Panc1 (cell line): ENCODE results near the gene SIL1. TPM values are rescaled to one million over a fixed set of nuclear protein-coding genes. Genes with fewer than 3 reads are reported as not detected.
"Not testable (repeated sequence)": the region's sequence is repeated elsewhere in the genome, so short reads cannot be mapped to it uniquely, and the experiment has no call there.

ENCODE experiments used
- ATAC-seq: fragments of 200-7000 bp; cut with Tn5 transposase; 2 replicates; pipeline ENCODE4 v1.9.1; 2020; ENCODE audit warnings: mild to moderate bottlenecking, moderate library complexity
- BruUV-seq: library from RNA; stranded (reverse); fragments of 400-500 nt; replicated peaks from 2 replicates; lab custom pipeline; 2021; lab: Mats Ljungman, UMichigan
- CTCF ChIA-PET: fragments of 300-600 bp; sonication (Branson Sonifier 250); formaldehyde crosslinking; loops from one replicate; lab custom pipeline; 2022; ENCODE audit warnings: antibody characterized with exemption; lab: Charles Lee
- POLR2A ChIA-PET: fragments of 300-600 bp; sonication (Branson Sonifier 250); formaldehyde crosslinking; loops from one replicate; lab custom pipeline; 2022; ENCODE audit warnings: antibody characterized with exemption; lab: Charles Lee
- DNase-seq: peaks from one replicate; pipeline ENCODE4 v3.0.0-alpha.2; 2010; ENCODE audit warnings: low read depth, low spot score
- H3K27ac ChIP-seq: 2 replicates; pipeline ENCODE4 v1.5.1; 2011; ENCODE audit warnings: mild to moderate bottlenecking, low read length, inconsistent platforms
- H3K27me3 ChIP-seq: fragments of 200-500 bp; sonication (Bioruptor generic); 2 replicates; pipeline ENCODE4 v1.6.0; 2014; ENCODE audit warnings: low read length, inconsistent platforms; ENCODE audit not compliant: control insufficient read depth, insufficient read depth
- H3K36me3 ChIP-seq: fragments of 200-500 bp; sonication (Bioruptor generic); 2 replicates; pipeline ENCODE4 v1.5.1; 2014; ENCODE audit warnings: inconsistent platforms, mild to moderate bottlenecking, low read length, moderate library complexity; ENCODE audit not compliant: control insufficient read depth, insufficient read depth
- H3K4me1 ChIP-seq: 2 replicates; pipeline ENCODE4 v1.5.1; 2011; ENCODE audit warnings: inconsistent platforms, mild to moderate bottlenecking, low read length, moderate library complexity; ENCODE audit not compliant: control insufficient read depth, insufficient read depth
- H3K4me3 ChIP-seq, 2 experiments: 2 replicates each; pipeline ENCODE4 v1.5.1; 2011 to 2012; ENCODE audit warnings: low read depth in 2 of 2, low read length in 2 of 2, mild to moderate bottlenecking in 2 of 2, inconsistent platforms in 1 of 2, moderate library complexity in 1 of 2
- H3K9me3 ChIP-seq: fragments of 200-500 bp; sonication (Bioruptor generic); 2 replicates; pipeline ENCODE4 v1.5.1; 2014; ENCODE audit warnings: low read depth, mild to moderate bottlenecking, inconsistent platforms, low read length, moderate library complexity; ENCODE audit not compliant: control insufficient read depth, insufficient read depth
- POLR2AphosphoS5 ChIP-seq: IDR thresholded peaks from 2 replicates; pipeline ENCODE4 v1.6.1; 2012; ENCODE audit warnings: mild to moderate bottlenecking, low read depth, low read length, moderate library complexity
- SIN3A ChIP-seq: IDR thresholded peaks from 2 replicates; pipeline ENCODE4 v1.6.1; 2012; ENCODE audit warnings: low read depth, mild to moderate bottlenecking, low read length, moderate library complexity, borderline replicate concordance; ENCODE audit not compliant: insufficient read depth
- TCF7L2 ChIP-seq: IDR thresholded peaks from 2 replicates; pipeline ENCODE4 v1.6.1; 2011; ENCODE audit warnings: mild to moderate bottlenecking, low read depth, low read length, inconsistent platforms
- in situ Hi-C: cut with HindIII; loops from 2 replicates; pipeline ENCODE4 v1.10.0; 2016; ENCODE audit warnings: low sequenced_read_pairs, low pct_unique_long_range_greater_than_20kb
- intact Hi-C: fragments of 100-400 bp; cut with micrococcal nuclease; formaldehyde crosslinking; loops from one replicate; pipeline ENCODE4 v1.10.0; 2022; ENCODE audit not compliant: unreplicated experiment
- total RNA-seq: library from RNA; stranded (reverse); gene quantifications from one replicate; pipeline ENCODE4 v1.2.1, GENCODE V29; 2021; ENCODE audit not compliant: unreplicated experiment
- TF ChIP-seq, protein P1 (sequence below): fragments of 450-650 bp; IDR thresholded peaks from 2 replicates; pipeline ENCODE4 v1.5.1; 2017; ENCODE audit warnings: mild to moderate bottlenecking
- TF ChIP-seq, protein P2 (sequence below), 2 experiments: IDR thresholded peaks; 2 replicates each; pipeline ENCODE4 v1.6.1; 2011 to 2012; ENCODE audit warnings: low read depth in 2 of 2, control low read depth in 1 of 2, low read length in 1 of 2, mild to moderate bottlenecking in 1 of 2, moderate library complexity in 1 of 2; ENCODE audit not compliant: insufficient read depth in 1 of 2

SIL1 gene
- total RNA-seq, 1 experiment from 2014 or later, result 35.4 TPM

DNA sequence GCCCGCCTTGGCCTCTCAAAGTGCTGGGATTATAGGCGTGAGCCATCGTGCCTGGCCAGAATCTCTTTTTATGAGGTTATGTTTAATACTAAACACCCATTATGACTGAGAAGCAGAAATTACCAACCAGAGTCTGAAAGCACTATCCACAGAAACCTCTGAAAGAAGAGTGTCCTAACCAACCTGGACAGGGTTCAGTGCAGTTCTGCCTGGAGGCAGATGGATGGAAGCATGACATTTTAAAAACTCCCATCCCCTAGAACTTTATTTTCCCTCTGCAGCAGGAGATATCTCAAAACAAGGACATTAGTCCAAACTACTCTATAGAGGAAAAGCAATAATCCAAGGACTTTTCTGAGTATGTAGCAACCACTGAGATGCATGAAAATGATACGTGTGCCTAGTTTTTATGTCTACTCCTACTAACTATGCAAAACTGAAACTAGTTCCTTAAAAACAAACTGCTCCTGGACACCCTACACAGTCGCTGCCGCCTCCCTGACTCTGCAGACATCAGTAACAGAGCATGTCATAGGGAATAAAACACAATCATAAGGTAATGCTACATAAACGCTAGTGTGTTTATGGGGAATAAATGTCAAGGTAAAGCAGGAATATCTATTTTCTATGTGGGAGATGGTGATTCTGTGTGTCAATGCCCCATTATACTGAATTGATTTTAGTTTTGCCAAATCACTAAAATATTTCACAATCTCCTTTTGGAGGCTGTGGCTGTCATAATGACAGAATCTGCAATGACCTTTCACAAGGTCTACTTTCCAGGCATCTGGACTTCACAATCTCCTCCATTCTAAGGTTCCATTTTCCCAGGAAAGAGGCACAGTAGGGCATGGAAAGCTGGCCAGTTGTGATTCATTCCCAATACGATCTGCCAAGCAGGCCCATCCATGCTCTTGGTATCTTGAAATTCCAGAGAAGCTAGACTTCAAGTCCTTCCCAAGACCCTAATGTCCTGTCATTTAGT, 122.8 kb downstream of the SIL1 start:
- Histone ChIP-seq H3K9me3 (no peaks in the 10 kb centered on the region), H3K36me3 (no peaks in the 10 kb centered on the region), H3K4me1 (no peaks in the 10 kb centered on the region), H3K27me3 (no peaks in the 10 kb centered on the region), H3K4me3 (no peak overlapping the region), H3K27ac (no peak overlapping the region)
- no peak for DNase-seq
- intact Hi-C loops, result no loop called here
- no TSS peak for BruUV-seq
- ChIA-PET POLR2A (no interaction called here), CTCF (interaction anchor here (0.5 kb wide), 1 partner anchor 482 kb away, joined by 3 read pairs; no protein-coding TSS in a partner anchor)
- in situ Hi-C loops, result no loop called here
- TF ChIP-seq SIN3A, result no peak
- no peak for TF ChIP-seq POLR2AphosphoS5
- TF ChIP-seq, protein P1, sequence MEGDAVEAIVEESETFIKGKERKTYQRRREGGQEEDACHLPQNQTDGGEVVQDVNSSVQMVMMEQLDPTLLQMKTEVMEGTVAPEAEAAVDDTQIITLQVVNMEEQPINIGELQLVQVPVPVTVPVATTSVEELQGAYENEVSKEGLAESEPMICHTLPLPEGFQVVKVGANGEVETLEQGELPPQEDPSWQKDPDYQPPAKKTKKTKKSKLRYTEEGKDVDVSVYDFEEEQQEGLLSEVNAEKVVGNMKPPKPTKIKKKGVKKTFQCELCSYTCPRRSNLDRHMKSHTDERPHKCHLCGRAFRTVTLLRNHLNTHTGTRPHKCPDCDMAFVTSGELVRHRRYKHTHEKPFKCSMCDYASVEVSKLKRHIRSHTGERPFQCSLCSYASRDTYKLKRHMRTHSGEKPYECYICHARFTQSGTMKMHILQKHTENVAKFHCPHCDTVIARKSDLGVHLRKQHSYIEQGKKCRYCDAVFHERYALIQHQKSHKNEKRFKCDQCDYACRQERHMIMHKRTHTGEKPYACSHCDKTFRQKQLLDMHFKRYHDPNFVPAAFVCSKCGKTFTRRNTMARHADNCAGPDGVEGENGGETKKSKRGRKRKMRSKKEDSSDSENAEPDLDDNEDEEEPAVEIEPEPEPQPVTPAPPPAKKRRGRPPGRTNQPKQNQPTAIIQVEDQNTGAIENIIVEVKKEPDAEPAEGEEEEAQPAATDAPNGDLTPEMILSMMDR, result no peak
- TF ChIP-seq TCF7L2, result no peak
- TF ChIP-seq, protein P2, sequence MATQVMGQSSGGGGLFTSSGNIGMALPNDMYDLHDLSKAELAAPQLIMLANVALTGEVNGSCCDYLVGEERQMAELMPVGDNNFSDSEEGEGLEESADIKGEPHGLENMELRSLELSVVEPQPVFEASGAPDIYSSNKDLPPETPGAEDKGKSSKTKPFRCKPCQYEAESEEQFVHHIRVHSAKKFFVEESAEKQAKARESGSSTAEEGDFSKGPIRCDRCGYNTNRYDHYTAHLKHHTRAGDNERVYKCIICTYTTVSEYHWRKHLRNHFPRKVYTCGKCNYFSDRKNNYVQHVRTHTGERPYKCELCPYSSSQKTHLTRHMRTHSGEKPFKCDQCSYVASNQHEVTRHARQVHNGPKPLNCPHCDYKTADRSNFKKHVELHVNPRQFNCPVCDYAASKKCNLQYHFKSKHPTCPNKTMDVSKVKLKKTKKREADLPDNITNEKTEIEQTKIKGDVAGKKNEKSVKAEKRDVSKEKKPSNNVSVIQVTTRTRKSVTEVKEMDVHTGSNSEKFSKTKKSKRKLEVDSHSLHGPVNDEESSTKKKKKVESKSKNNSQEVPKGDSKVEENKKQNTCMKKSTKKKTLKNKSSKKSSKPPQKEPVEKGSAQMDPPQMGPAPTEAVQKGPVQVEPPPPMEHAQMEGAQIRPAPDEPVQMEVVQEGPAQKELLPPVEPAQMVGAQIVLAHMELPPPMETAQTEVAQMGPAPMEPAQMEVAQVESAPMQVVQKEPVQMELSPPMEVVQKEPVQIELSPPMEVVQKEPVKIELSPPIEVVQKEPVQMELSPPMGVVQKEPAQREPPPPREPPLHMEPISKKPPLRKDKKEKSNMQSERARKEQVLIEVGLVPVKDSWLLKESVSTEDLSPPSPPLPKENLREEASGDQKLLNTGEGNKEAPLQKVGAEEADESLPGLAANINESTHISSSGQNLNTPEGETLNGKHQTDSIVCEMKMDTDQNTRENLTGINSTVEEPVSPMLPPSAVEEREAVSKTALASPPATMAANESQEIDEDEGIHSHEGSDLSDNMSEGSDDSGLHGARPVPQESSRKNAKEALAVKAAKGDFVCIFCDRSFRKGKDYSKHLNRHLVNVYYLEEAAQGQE (IDR thresholded peaks at IDR 0.05; ENCODE audit: insufficient read depth in 1 of 2, low read depth in 2 of 2, low read length in 1 of 2), result no peak
- no peak for ATAC-seq

DNA sequence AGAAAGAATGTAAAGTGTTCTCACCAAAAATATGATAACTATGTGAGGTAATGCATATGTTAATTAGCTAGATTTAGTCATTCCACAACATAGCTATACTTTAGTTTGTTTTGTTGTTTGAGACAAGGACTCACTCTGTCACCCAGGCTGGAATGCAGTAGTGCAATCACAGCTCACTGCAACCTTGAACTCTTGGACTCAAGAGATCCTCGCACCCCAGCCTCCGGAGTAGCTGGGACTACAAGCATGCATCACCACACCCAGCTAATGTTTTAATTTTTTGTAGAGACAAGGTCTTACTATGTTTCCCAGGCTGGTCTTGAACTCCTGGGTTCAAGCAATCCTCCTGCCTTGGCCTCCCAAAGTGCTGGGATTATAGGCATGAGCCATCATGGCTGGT, 124.2 kb downstream of the SIL1 start:
- H3K27me3 ChIP-seq, H3K9me3 ChIP-seq, H3K27ac ChIP-seq, H3K4me3 ChIP-seq, in situ Hi-C loops, H3K36me3 ChIP-seq, H3K4me1 ChIP-seq, intact Hi-C loops, DNase-seq, BruUV-seq, POLR2A ChIA-PET, CTCF ChIA-PET, ATAC-seq: not testable (repeated sequence)
